Natural killer cell (primary cell): ENCODE data around the gene RPS17. TPM values are rescaled to one million over a fixed set of nuclear protein-coding genes. Genes with fewer than 3 reads are reported as not detected.

Experiments
- total RNA-seq, 4 donors: library from RNA; stranded (reverse); fragments of 120-200 nt in 1 of 4; gene quantifications; one replicate each; pipeline versions ENCODE4 v1.2.3 to v1.2.4, GENCODE V29; 2013 to 2022

RPS17 gene
- total RNA-seq, 3 donors from 2014 or later (not counting 1 experiment from before 2014, with no cell fraction given), result 1,035 to 1,314 (median 1,130) TPM

Other genes with a start within 250 kb of the RPS17 start
- gene GOLGA6L10, start 191.0 kb downstream of the RPS17 start, total RNA-seq, result 1 to 10 TPM; 1.2 to 2.7 (median 1.8) TPM
- 1 to 10 TPM; 1.5 to 4.3 (median 3.6) TPM for gene GOLGA6L9, start 110.6 kb downstream of the RPS17 start, total RNA-seq
- not detected for gene CPEB1, start 106.9 kb upstream of the RPS17 start, total RNA-seq
- gene AP3B2, start 169.4 kb upstream of the RPS17 start, total RNA-seq, result under 1 TPM in 1 of 3 donors, not detected in 2; 0.59 TPM